GM12872 (cell line): ENCODE measurements around the gene SORCS2.

Experiments
- CTCF ChIP-seq: IDR thresholded peaks from 3 replicates; pipeline ENCODE4 v1.5.1; 2011; ENCODE audit warnings: low read depth, mild to moderate bottlenecking, low read length, moderate library complexity; ENCODE audit not compliant: insufficient read depth

The SORCS2 gene

GRCh38 chr4:7590899-7591298 lies 398.6 kb downstream of the SORCS2 start:
- no peak for TF ChIP-seq CTCF

GRCh38 chr4:7591409-7592053 lies 399.2 kb downstream of the SORCS2 start:
- TF ChIP-seq CTCF, result no peak

GRCh38 chr4:7593646-7594412 lies 401.5 kb downstream of the SORCS2 start:
- no peak for TF ChIP-seq CTCF

GRCh38 chr4:7595934-7596461 lies 403.7 kb downstream of the SORCS2 start:
- TF ChIP-seq CTCF, result no peak

- no peak for TF ChIP-seq CTCF
Observed at GRCh38 chr4:7596918-7597606, 404.7 kb downstream of the SORCS2 start.

GRCh38 chr4:7598939-7599790 lies 406.8 kb downstream of the SORCS2 start:
- TF ChIP-seq CTCF, result no peak
